Adrenal gland (tissue), 12 donors: ENCODE measurements around the gene MORN4. TPM values are rescaled to one million over a fixed set of nuclear protein-coding genes. Genes with fewer than 3 reads are reported as not detected.

Experiments
- DNase-seq, 7 donors: peaks; one replicate each; pipeline ENCODE4 v3.0.0-alpha.2; 2019 to 2020
- H3K27ac ChIP-seq, 5 donors: fragments of 200-600 bp; sonication (generic) in 4 of 5; 1 replicate in 3 of 5; 2 replicates in 2 of 5; pipeline versions ENCODE4 v1.5.1 to v1.8.0; 2016 to 2020; ENCODE audit warnings: mild to moderate bottlenecking in 1 of 5
- H3K27me3 ChIP-seq: fragments of 200-600 bp; 2 replicates; pipeline ENCODE4 v1.8.0; 2021
- H3K36me3 ChIP-seq, 2 donors: fragments of 200-600 bp; replicated peaks in 1 of 2; 1 replicate in 1 of 2; 2 replicates in 1 of 2; pipeline versions ENCODE4 v1.5.1 to v1.8.0; 2018 to 2022
- H3K4me1 ChIP-seq, 2 donors: fragments of 200-600 bp; replicated peaks in 1 of 2; 1 replicate in 1 of 2; 2 replicates in 1 of 2; pipeline versions ENCODE4 v1.5.1 to v1.8.0; 2018 to 2021
- H3K4me3 ChIP-seq, 4 donors: fragments of 200-600 bp; sonication (generic) in 3 of 4; one replicate each; pipeline ENCODE4 v1.5.1; 2016 to 2018
- H3K9me3 ChIP-seq, 3 donors: fragments of 200-600 bp; sonication (generic) in 1 of 3; replicated peaks in 1 of 3; 1 replicate in 2 of 3; 2 replicates in 1 of 3; pipeline versions ENCODE4 v1.5.1 to v1.8.0; 2016 to 2021
- CTCF ChIP-seq, 6 experiments: fragments of 450-650 bp in 4 of 6; fragments of 200-600 bp in 2 of 6; sonication (generic) in 1 of 6; IDR thresholded peaks; 1 replicate in 5 of 6; 2 replicates in 1 of 6; pipeline versions ENCODE4 v1.5.1 to v1.8.0; 2016 to 2021; ENCODE audit warnings: antibody characterized with exemption in 6 of 6, mild to moderate bottlenecking in 2 of 6, moderate library complexity in 1 of 6
- POLR2A ChIP-seq, 2 donors: fragments of 450-650 bp; IDR thresholded peaks; one replicate each; pipeline ENCODE4 v1.6.1; 2017; ENCODE audit warnings: antibody characterized with exemption in 2 of 2, mild to moderate bottlenecking in 2 of 2, moderate library complexity in 1 of 2
- WGBS, 4 donors: extraction: QIAGEN DNeasy Blood & Tissue Kit in 2 of 4; methylation state at CpG; one replicate each; pipeline versions ENCODE4 v1.1.5 to v1.1.7; 2013 to 2017; 5-methylcytosine and 5-hydroxymethylcytosine counted together
- intact Hi-C, 2 donors: fragments of 100-400 bp; cut with DNase I; formaldehyde crosslinking; loops; one replicate each; pipeline versions ENCODE4 v1.14.1 to v1.15.0; 2022 to 2023
- polyA plus RNA-seq, 3 donors: library from polyadenylated mRNA; stranded (reverse); fragments of 200-250 nt in 2 of 3; fragments of 350-450 nt in 1 of 3; fragmentation: Illumina TruSeq in 1 of 3; extraction: RNeasy Lipid Tissue Mini Kit (QIAGEN cat#74804) in 1 of 3; gene quantifications; one replicate each; pipeline ENCODE4 v1.2.3, GENCODE V29; 2013 to 2014
- total RNA-seq, 9 donors: library from RNA; depleted of rRNA in 4 of 9; stranded (reverse); fragments of >200 nt in 4 of 9; fragments of 120-200 nt in 1 of 9; fragmentation: NEBNext Ultra II Directional in 1 of 9; extraction: Animal tissue kit (Norgen Biotek cat#: 25700) in 1 of 9; gene quantifications; one replicate each; pipeline versions ENCODE4 v1.1.0 to v1.2.4, GENCODE V29; 2013 to 2023
- donor health status: healthy with polysubstance abuse.
- donor health status: Bipolar disorder and iron deficiency.
- donor health status: DM: yes; HTN: yes; CAD: no.
- donor health status: DM: no; HTN: no; CAD: no.
- donor health status: DM: no; HTN: no; CAD: no.
- donor health status: DM: yes; HTN: yes; CAD: no.

The MORN4 gene
- total and polyA plus RNA-seq, 12 donors, result 1.6 to 15.0 (median 8.0) TPM

GRCh38 chr10:97590082-97590747, 43.1 kb downstream of the MORN4 start:
- Histone ChIP-seq H3K36me3 (no peaks in the 10 kb centered on the region), H3K27me3 (no peaks in the 10 kb centered on the region), H3K4me1 (peaks cover under 1 to 16% of the 10 kb centered on the region in 2 donors), H3K4me3 (no peak overlapping the region), H3K27ac (no peak overlapping the region), H3K9me3 (no peaks in the 10 kb centered on the region)
- WGBS, 4 donors, result 88 to 100% (median 92%) methylated on average over 2 to 15 of the region's 15 CpGs
- no peak for DNase-seq
- intact Hi-C loops, result no loop called here
- TF ChIP-seq POLR2A (IDR thresholded peaks at IDR 0.05) (no peak), CTCF (IDR thresholded peaks at IDR 0.05) (no peak)

- Histone ChIP-seq H3K4me1 (peaks cover 8 to 23% of the 10 kb centered on the region in 2 donors), H3K27ac (no peak within 1 kb of the TSS), H3K4me3 (no peak within 1 kb of the TSS), H3K36me3 (no peaks in the 10 kb centered on the region), H3K27me3 (no peaks in the 10 kb centered on the region), H3K9me3 (no peaks in the 10 kb centered on the region)
- intact Hi-C loops, result no loop called here
- 82 to 100% (median 93%) methylated on average over 1 to 3 of the region's 3 CpGs for WGBS, 4 donors
- TF ChIP-seq CTCF (IDR thresholded peaks at IDR 0.05) (no peak), POLR2A (IDR thresholded peaks at IDR 0.05) (no peak)
- DNase-seq, result no peak
Measured at GRCh38 chr10:97589479-97589878, 43.8 kb downstream of the MORN4 start, which contains the start of gene C10orf62. Gene C10orf62, plus strand, starts transcription at chr10:97589721. Its CDS starts 177 bp downstream, at chr10:97589898.

GRCh38 chr10:97587183-97587582, 46.1 kb downstream of the MORN4 start:
- Histone ChIP-seq H3K4me3 (no peak overlapping the region), H3K36me3 (no peaks in the 10 kb centered on the region), H3K9me3 (no peaks in the 10 kb centered on the region), H3K4me1 (peaks cover 10 to 32% of the 10 kb centered on the region in 2 donors), H3K27ac (no peak overlapping the region), H3K27me3 (no peaks in the 10 kb centered on the region)
- 83 to 96% (median 95%) methylated on average over 2 of the region's 2 CpGs for WGBS, 4 donors
- no peak for DNase-seq
- TF ChIP-seq CTCF (IDR thresholded peaks at IDR 0.05) (no peak), POLR2A (IDR thresholded peaks at IDR 0.05) (no peak)
- intact Hi-C loops, result no loop called here

- intact Hi-C loops, result no loop called here
- no peak overlapping the region for H3K4me3 ChIP-seq
- 81 to 91% (median 88%) methylated on average over 5 of the region's 5 CpGs for WGBS, 4 donors
- H3K9me3 ChIP-seq, result no peaks in the 10 kb centered on the region
- TF ChIP-seq CTCF (IDR thresholded peaks at IDR 0.05), result no peak
- TF ChIP-seq POLR2A (IDR thresholded peaks at IDR 0.05), result no peak
- no peak overlapping the region for H3K27ac ChIP-seq
- H3K4me1 ChIP-seq, result peaks cover 10 to 32% of the 10 kb centered on the region in 2 donors
- no peaks in the 10 kb centered on the region for H3K36me3 ChIP-seq
- DNase-seq, result no peak
- H3K27me3 ChIP-seq, result no peaks in the 10 kb centered on the region
Measured at GRCh38 chr10:97585439-97585811, 47.9 kb downstream of the MORN4 start.
